Testis (tissue), 2 donors: ENCODE data around the gene IMMP2L.

Experiments
- CTCF ChIP-seq, 3 experiments: fragments of 450-650 bp in 2 of 3; fragments of 200-600 bp in 1 of 3; sonication (generic) in 1 of 3; IDR thresholded peaks; one replicate each; pipeline ENCODE4 v1.5.1; 2016 to 2019; ENCODE audit warnings: antibody characterized with exemption in 3 of 3, mild to moderate bottlenecking in 2 of 3, moderate library complexity in 1 of 3
- POLR2A ChIP-seq: fragments of 450-650 bp; IDR thresholded peaks from one replicate; pipeline ENCODE4 v1.6.1; 2017; ENCODE audit warnings: antibody characterized with exemption, mild to moderate bottlenecking, moderate library complexity

- no peak for TF ChIP-seq CTCF (IDR thresholded peaks at IDR 0.05)
- no peak for TF ChIP-seq POLR2A
Observed at GRCh38 chr7:111272092-111272491, 290.2 kb downstream of the IMMP2L start.
